ENCODE measurements around the gene KANK4.

KANK4 gene

GRCh38 chr1:62208970-62209369, 110.3 kb downstream of the KANK4 start:
- H3K27ac ChIP-seq = no peak overlapping the region
- TF ChIP-seq, protein P1, sequence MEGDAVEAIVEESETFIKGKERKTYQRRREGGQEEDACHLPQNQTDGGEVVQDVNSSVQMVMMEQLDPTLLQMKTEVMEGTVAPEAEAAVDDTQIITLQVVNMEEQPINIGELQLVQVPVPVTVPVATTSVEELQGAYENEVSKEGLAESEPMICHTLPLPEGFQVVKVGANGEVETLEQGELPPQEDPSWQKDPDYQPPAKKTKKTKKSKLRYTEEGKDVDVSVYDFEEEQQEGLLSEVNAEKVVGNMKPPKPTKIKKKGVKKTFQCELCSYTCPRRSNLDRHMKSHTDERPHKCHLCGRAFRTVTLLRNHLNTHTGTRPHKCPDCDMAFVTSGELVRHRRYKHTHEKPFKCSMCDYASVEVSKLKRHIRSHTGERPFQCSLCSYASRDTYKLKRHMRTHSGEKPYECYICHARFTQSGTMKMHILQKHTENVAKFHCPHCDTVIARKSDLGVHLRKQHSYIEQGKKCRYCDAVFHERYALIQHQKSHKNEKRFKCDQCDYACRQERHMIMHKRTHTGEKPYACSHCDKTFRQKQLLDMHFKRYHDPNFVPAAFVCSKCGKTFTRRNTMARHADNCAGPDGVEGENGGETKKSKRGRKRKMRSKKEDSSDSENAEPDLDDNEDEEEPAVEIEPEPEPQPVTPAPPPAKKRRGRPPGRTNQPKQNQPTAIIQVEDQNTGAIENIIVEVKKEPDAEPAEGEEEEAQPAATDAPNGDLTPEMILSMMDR (conservative IDR thresholded peaks at IDR 0.05) = no peak

GRCh38 chr1:62208087-62208486, 111.1 kb downstream of the KANK4 start:
- H3K27ac ChIP-seq = no peak overlapping the region
- TF ChIP-seq, protein P1 (conservative IDR thresholded peaks at IDR 0.05) = no peak

DNA sequence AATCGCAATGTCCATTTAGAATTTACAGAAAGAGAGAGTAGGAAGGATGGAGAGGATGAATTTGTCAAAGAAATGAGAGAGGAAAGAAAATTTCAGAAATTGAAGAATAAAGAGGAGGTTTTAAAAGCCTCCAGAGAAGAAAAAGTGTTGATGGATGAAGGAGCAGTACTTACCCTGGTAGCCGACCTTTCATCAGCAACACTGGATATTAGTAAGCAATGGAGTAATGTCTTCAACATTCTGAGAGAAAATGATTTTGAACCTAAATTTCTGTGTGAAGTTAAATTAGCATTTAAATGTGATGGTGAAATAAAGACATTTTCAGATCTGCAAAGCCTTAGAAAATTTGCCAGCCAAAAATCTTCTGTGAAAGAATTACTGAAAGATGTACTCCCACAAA, 112.0 kb downstream of the KANK4 start:
- no peak overlapping the region for H3K27ac ChIP-seq
- TF ChIP-seq, protein P1 (conservative IDR thresholded peaks at IDR 0.05) = no peak

GRCh38 chr1:62198781-62199125, 120.5 kb downstream of the KANK4 start:
- TF ChIP-seq, protein P1 (conservative IDR thresholded peaks at IDR 0.05) = no peak
- no peak overlapping the region for H3K27ac ChIP-seq

DNA sequence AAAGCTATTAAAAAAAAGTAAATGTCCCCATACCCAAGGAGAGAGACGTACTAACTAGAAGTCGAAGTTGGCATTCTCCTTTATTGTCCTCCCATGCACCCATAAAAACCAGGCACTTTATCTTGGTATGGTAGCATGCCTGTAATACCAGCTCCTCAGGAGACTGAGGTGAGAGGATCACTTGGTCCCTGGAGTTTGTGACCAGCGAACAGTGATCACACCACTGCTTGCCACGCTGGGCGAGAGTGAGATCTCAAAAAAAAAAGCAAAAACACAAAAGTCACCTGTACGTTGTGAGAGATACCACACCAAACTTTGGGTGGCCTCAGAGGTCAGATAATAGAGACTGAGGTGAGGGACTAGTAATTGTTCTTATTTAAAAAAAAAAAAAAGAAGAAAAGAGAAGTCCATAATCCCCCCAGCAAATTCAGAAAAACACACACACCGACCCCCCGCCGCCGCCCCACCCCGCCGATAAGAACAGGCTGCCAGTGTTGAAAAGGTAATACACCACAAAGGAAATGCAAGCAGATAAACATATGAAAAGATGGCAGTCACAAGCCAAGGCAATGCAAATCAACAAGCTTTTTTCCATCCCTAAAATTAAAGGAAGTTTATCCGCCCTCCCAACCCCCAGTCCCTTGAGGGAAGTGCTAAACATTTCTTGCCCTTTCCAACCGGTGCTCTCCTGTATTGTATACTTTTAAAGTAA, 121.0 kb downstream of the KANK4 start:
- TF ChIP-seq, protein P1 (conservative IDR thresholded peaks at IDR 0.05) = no peak
- H3K27ac ChIP-seq = no peak overlapping the region

DNA sequence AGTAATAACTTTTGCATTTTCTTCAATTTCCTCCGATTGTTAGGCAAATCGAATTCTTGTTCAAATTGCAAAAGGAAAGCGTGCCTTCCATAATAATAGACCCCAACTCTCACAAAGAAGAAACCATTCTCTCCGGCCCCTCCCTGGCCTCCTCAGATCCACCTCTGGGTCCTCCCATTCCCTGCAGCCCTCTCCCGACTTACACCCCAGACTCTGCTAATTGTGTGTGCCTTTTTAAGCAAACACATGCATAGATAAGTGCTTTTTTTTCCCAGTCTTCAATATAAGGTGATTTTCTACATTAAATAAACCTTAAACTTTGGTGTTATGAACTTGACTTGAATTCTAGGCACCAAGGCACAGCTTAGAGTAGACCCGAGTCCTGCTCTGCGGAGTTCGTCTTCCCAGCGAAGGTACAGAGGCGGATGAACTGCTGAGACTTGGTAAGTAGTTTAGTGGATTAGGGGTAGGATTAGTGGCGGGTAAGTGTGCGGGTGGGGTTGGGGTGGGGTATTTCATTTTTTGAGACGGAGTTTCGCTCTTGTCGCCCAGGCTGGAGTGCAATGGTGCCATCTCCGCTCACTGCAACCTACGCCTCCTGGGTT, 123.0 kb downstream of the KANK4 start:
- no peak overlapping the region for H3K27ac ChIP-seq
- TF ChIP-seq, protein P1 (conservative IDR thresholded peaks at IDR 0.05) = no peak

DNA sequence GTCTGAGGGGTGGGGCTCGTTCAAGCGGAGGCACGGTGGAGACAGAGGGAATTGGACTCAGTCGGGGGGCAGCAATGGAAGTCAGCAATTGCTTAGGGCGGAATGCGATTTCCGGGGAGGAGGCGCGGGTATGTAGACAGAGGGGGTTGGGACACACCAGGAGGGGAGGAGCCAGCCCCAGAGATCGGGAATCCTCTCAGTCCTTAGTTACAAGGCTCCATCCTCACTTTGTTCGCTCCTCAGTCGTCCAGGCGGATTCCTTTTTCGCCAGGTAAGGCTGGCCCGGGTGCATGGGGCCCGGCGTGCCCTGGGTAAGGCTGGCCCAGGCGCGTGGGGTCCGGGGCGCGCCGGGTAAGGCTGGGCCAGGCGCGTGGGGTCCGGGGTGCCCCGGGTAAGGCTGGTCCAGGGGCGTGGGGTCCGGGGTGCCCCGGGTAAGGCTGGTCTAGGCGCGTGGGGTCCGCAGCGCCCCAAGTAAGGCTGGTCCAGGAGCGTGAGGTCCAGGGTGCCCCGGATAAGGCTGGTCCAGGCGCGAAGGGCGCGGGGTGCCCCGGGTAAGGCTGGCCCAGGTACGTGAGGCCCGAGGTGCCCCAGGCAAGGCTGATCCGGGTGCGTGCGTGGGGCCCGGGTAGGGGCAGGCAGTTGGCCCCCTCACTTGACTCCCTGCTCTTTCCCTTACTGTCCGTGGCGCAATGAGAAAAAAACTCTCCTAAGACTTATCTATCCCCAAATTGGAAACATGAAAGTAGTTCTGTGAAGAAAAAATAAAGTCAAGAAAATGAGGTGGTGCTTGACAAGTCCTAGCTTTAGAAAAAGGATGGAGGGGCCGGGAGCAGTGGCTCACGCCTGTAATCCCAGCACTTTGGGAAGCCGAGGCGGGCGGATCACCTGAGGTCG, 124.3 kb downstream of the KANK4 start, which contains the start of gene L1TD1:
L1TD1 (plus strand) TSS at position 199 of the 894 bp plus-strand sequence. CDS start 11,780 bp downstream, outside the sequence.
- TF ChIP-seq, protein P1 (conservative IDR thresholded peaks at IDR 0.05) = no peak
- no peak within 1 kb of the TSS for H3K27ac ChIP-seq
